Measurements from ENCODE around the gene ACVR2A. TPM values are rescaled to one million over a fixed set of nuclear protein-coding genes. Genes with fewer than 3 reads are reported as not detected.

ACVR2A gene
- total and polyA plus RNA-seq, 5 donors from 2014 or later = 0.87 to 12.4 (median 4.1) TPM

DNA sequence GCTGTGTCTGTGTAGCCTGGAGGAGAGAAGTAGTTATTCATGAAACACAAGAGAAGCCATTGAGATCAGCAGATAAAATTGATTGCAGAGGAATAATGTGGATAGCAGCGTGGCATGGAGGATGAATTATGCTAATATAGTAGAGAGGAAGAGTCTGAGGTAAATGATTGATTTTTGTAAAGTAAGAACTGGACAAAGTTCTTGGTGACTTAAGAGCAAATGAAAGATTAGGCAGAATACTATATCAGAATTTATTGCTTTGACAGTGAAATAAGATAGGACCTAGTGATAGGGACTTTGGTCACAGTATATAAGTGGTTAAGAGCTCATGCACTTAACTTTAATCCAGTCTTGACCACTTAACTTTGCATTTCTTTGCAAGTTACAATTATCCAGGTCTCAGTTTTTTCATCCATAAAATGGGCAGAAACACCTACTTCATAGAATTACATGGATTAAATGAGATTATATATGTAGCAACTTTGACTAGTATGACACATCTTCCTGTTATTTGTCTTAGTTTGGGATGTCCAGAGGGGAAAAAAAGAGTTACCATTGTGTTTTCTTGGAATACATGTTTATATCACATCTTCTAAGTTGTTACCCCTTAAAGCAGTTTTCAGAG is 29.1 kb downstream of the ACVR2A start:
- H3K9me3 ChIP-seq (ENCODE audit: control insufficient read depth in 2 of 2, low read length in 2 of 2) = no peaks in the 10 kb centered on the region
- Mint-ChIP-seq H3K4me3 (no peak overlapping the region), H3K27me3 (peaks cover 5% of the 10 kb centered on the region), H3K36me3 (no peaks in the 10 kb centered on the region), H3K4me1 (peaks cover 0 to 13% (median 3%) of the 10 kb centered on the region in 4 donors), H3K9me3 (peaks cover 0 to 5% (median 0%) of the 10 kb centered on the region in 7 donors), H3K27ac (no peak overlapping the region)
- ATAC-seq (ENCODE audit: low read depth in 2 of 2) (no peak), DNase-seq (no peak)
- H3K36me3 ChIP-seq (ENCODE audit: control insufficient read depth, insufficient read depth, low read length) = no peaks in the 10 kb centered on the region
- H3K27me3 ChIP-seq (ENCODE audit: control insufficient read depth, insufficient read depth, low read length) = no peaks in the 10 kb centered on the region
- H3K4me1 ChIP-seq (ENCODE audit: control insufficient read depth, insufficient read depth, low read length, poor library complexity, severe bottlenecking) = no peaks in the 10 kb centered on the region
- H3K27ac ChIP-seq (ENCODE audit: insufficient read depth, low read length, poor library complexity, severe bottlenecking) = no peak overlapping the region
- H3K4me3 ChIP-seq (ENCODE audit: low read depth, low read length) = no peak overlapping the region

DNA sequence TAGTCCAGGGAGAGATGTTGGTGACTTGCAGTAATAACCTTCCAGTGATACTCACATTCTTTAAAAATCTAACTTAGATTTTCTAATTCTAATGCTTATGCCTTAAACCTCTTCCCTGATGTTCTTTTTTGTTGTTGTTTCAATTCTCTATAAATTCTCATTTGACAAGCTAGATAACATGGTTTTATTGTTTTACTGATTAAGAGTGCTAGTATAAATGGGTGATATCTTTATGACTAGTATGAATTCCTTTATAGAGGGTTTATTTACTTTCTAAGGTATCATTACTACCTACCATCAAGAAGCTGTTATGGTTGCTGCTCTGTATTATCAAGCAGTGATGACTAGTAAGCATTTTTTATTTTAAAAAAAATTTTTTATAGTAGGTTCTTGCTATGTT is 35.0 kb downstream of the ACVR2A start:
- Histone ChIP-seq H3K4me1 (ENCODE audit: control insufficient read depth, insufficient read depth, low read length, poor library complexity, severe bottlenecking) (no peaks in the 10 kb centered on the region), H3K27ac (ENCODE audit: insufficient read depth, low read length, poor library complexity, severe bottlenecking) (no peak overlapping the region), H3K36me3 (ENCODE audit: control insufficient read depth, insufficient read depth, low read length) (no peaks in the 10 kb centered on the region), H3K9me3 (ENCODE audit: control insufficient read depth in 2 of 2, low read length in 2 of 2) (no peaks in the 10 kb centered on the region), H3K27me3 (ENCODE audit: control insufficient read depth, insufficient read depth, low read length) (no peaks in the 10 kb centered on the region), H3K4me3 (ENCODE audit: low read depth, low read length) (no peak overlapping the region)
- no peak for ATAC-seq (ENCODE audit: low read depth in 2 of 2)
- peaks cover 3% of the 10 kb centered on the region for H3K27me3 Mint-ChIP-seq
- H3K4me1 Mint-ChIP-seq = peaks cover 8 to 17% (median 10%) of the 10 kb centered on the region in 4 donors
- no peaks in the 10 kb centered on the region for H3K9me3 Mint-ChIP-seq
- DNase-seq = no peak
- no peaks in the 10 kb centered on the region for H3K36me3 Mint-ChIP-seq
- H3K27ac Mint-ChIP-seq = no peak overlapping the region
- no peak overlapping the region for H3K4me3 Mint-ChIP-seq

DNA sequence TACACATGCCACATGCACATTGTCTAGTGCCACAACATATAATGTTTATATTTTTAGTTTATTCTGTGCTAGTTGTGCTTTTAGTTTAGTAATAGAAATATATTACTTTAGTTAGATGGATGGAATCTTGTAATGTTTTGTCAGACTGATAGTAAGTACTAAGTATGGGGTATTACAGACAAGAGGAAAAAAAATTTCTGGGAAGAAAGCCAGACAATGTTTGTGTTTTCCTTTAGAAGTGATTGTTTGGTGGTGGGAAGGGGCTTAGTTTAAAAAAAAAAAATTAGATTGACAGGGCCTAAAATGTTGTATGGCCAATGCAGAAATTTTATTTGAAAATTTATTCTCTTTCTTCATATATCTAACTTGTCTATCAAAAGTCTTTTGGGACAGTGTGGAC is 37.8 kb downstream of the ACVR2A start:
- H3K4me3 ChIP-seq (ENCODE audit: low read depth, low read length) = no peak overlapping the region
- Mint-ChIP-seq H3K27ac (no peak overlapping the region), H3K36me3 (no peaks in the 10 kb centered on the region), H3K4me3 (no peak overlapping the region), H3K9me3 (peaks cover 0 to 1% (median 0%) of the 10 kb centered on the region in 7 donors), H3K4me1 (peaks cover 9 to 18% (median 13%) of the 10 kb centered on the region in 4 donors), H3K27me3 (peaks cover 4% of the 10 kb centered on the region)
- ATAC-seq (ENCODE audit: low read depth in 2 of 2) (no peak), DNase-seq (no peak)
- H3K27ac ChIP-seq (ENCODE audit: insufficient read depth, low read length, poor library complexity, severe bottlenecking) = no peak overlapping the region
- no peaks in the 10 kb centered on the region for H3K27me3 ChIP-seq (ENCODE audit: control insufficient read depth, insufficient read depth, low read length)
- H3K36me3 ChIP-seq (ENCODE audit: control insufficient read depth, insufficient read depth, low read length) = no peaks in the 10 kb centered on the region
- no peaks in the 10 kb centered on the region for H3K4me1 ChIP-seq (ENCODE audit: control insufficient read depth, insufficient read depth, low read length, poor library complexity, severe bottlenecking)
- no peaks in the 10 kb centered on the region for H3K9me3 ChIP-seq (ENCODE audit: control insufficient read depth in 2 of 2, low read length in 2 of 2)

DNA sequence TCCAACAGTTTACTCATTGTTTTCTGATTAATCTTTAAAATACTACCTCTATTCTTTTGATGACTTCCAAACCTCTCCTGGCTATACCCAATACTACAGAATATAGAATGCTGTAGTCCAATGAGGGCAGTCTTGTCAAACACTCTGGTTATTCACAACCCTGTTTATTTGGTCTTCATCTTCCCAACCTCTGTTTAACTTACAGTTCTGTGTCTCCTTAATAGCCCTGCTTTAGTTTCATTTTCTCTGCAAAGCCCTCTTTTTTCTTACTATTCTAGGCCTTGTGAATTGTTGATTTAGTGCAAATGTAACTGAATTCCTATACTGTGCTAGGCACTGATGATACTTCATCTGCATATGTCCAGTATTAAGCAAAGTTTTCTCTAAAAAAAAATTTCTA is 40.0 kb downstream of the ACVR2A start:
- DNase-seq (no peak), ATAC-seq (ENCODE audit: low read depth in 2 of 2) (no peak)
- Histone ChIP-seq H3K4me1 (ENCODE audit: control insufficient read depth, insufficient read depth, low read length, poor library complexity, severe bottlenecking) (no peaks in the 10 kb centered on the region), H3K27me3 (ENCODE audit: control insufficient read depth, insufficient read depth, low read length) (no peaks in the 10 kb centered on the region), H3K9me3 (ENCODE audit: control insufficient read depth in 2 of 2, low read length in 2 of 2) (no peaks in the 10 kb centered on the region), H3K4me3 (ENCODE audit: low read depth, low read length) (no peak overlapping the region), H3K27ac (ENCODE audit: insufficient read depth, low read length, poor library complexity, severe bottlenecking) (no peak overlapping the region), H3K36me3 (ENCODE audit: control insufficient read depth, insufficient read depth, low read length) (no peaks in the 10 kb centered on the region)
- H3K4me1 Mint-ChIP-seq = peaks cover 5 to 18% (median 13%) of the 10 kb centered on the region in 4 donors
- H3K27me3 Mint-ChIP-seq = peaks cover 4% of the 10 kb centered on the region
- peaks cover 0 to 1% (median 0%) of the 10 kb centered on the region in 7 donors for H3K9me3 Mint-ChIP-seq
- no peaks in the 10 kb centered on the region for H3K36me3 Mint-ChIP-seq
- no peak overlapping the region for H3K27ac Mint-ChIP-seq
- H3K4me3 Mint-ChIP-seq = no peak overlapping the region

DNA sequence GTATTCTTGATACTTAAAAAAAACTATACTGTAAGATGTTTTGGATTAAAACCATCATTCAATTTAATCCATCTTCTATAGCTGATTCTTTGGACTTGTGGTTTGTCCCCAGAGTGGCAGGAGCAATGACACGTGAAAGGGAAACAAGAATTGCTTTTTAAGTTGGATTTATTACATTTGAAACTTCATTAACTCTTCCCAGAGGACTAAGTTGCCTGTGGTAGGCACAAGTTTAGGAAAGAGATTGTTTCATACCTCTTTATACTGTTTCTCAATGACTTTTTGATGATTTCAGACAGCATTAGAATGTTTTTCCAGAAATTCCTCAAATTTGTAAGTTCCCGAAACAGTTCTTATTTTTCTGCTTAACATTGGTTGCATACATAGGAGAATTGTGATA is 41.3 kb downstream of the ACVR2A start:
- peaks cover 0 to 1% (median 0%) of the 10 kb centered on the region in 7 donors for H3K9me3 Mint-ChIP-seq
- no peaks in the 10 kb centered on the region for H3K4me1 ChIP-seq (ENCODE audit: control insufficient read depth, insufficient read depth, low read length, poor library complexity, severe bottlenecking)

DNA sequence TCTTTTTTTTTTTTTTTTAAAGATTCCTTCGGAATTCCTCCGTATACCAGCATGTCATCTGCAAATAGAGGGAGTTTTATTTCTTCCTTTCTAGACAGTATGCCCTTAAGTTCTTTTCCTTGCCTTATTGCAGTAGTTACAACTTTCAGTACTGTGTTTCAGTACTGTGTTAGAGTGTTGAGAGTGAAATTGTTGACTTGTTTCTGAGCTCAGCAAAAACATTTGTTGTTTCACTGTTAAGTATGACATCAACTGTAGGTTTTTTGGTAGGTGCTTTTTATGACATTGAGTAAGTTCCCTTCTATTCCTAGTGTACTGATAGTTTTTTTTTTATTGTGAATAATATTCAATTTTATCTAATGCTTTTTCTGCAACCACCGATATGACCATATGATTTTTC is 43.9 kb downstream of the ACVR2A start:
- Mint-ChIP-seq H3K4me1 (peaks cover 5 to 17% (median 9%) of the 10 kb centered on the region in 4 donors), H3K36me3 (no peaks in the 10 kb centered on the region), H3K4me3 (no peak overlapping the region), H3K9me3 (peaks cover 0 to 1% (median 0%) of the 10 kb centered on the region in 7 donors), H3K27ac (no peak overlapping the region), H3K27me3 (peaks cover 4% of the 10 kb centered on the region)
- no peak overlapping the region for H3K4me3 ChIP-seq (ENCODE audit: low read depth, low read length)
- no peak overlapping the region for H3K27ac ChIP-seq (ENCODE audit: insufficient read depth, low read length, poor library complexity, severe bottlenecking)
- no peaks in the 10 kb centered on the region for H3K4me1 ChIP-seq (ENCODE audit: control insufficient read depth, insufficient read depth, low read length, poor library complexity, severe bottlenecking)
- no peaks in the 10 kb centered on the region for H3K36me3 ChIP-seq (ENCODE audit: control insufficient read depth, insufficient read depth, low read length)
- ATAC-seq (ENCODE audit: low read depth in 2 of 2) (no peak), DNase-seq (no peak)
- no peaks in the 10 kb centered on the region for H3K9me3 ChIP-seq (ENCODE audit: control insufficient read depth in 2 of 2, low read length in 2 of 2)
- no peaks in the 10 kb centered on the region for H3K27me3 ChIP-seq (ENCODE audit: control insufficient read depth, insufficient read depth, low read length)

More for the DNA sequence above, 41.3 kb downstream of the ACVR2A start:
- Mint-ChIP-seq H3K27ac (no peak overlapping the region), H3K36me3 (no peaks in the 10 kb centered on the region), H3K4me3 (no peak overlapping the region), H3K4me1 (peaks cover 5 to 17% (median 11%) of the 10 kb centered on the region in 4 donors), H3K27me3 (peaks cover 4% of the 10 kb centered on the region)
- H3K9me3 ChIP-seq (ENCODE audit: control insufficient read depth in 2 of 2, low read length in 2 of 2) = no peaks in the 10 kb centered on the region
- no peak overlapping the region for H3K4me3 ChIP-seq (ENCODE audit: low read depth, low read length)
- no peaks in the 10 kb centered on the region for H3K27me3 ChIP-seq (ENCODE audit: control insufficient read depth, insufficient read depth, low read length)
- DNase-seq (no peak), ATAC-seq (ENCODE audit: low read depth in 2 of 2) (no peak)
- no peaks in the 10 kb centered on the region for H3K36me3 ChIP-seq (ENCODE audit: control insufficient read depth, insufficient read depth, low read length)
- H3K27ac ChIP-seq (ENCODE audit: insufficient read depth, low read length, poor library complexity, severe bottlenecking) = no peak overlapping the region

DNA sequence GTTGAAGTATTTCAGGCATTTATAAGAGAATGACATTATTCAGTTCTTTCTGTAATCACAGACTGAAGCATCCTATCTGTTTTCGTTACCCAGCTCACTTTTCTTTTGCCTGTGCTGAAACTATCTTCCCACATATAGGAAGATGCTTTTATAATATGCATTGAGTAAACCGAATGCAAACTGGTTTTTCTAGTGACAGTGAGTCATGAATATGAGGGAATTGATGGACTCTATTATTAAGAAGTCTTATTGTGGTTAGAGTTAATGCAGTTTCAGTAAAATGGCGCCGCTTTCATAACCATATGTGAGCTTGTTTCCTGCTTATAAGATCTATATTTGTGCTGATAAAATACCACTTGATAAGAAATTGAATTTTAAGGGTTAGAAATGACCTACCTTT is 59.2 kb downstream of the ACVR2A start:
- Mint-ChIP-seq H3K27me3 (peaks cover 6% of the 10 kb centered on the region), H3K9me3 (no peaks in the 10 kb centered on the region), H3K27ac (no peak overlapping the region), H3K4me3 (no peak overlapping the region), H3K4me1 (no peaks in the 10 kb centered on the region), H3K36me3 (no peaks in the 10 kb centered on the region)
- Histone ChIP-seq H3K36me3 (ENCODE audit: control insufficient read depth, insufficient read depth, low read length) (no peaks in the 10 kb centered on the region), H3K9me3 (ENCODE audit: control insufficient read depth in 2 of 2, low read length in 2 of 2) (no peaks in the 10 kb centered on the region), H3K4me3 (ENCODE audit: low read depth, low read length) (no peak overlapping the region), H3K4me1 (ENCODE audit: control insufficient read depth, insufficient read depth, low read length, poor library complexity, severe bottlenecking) (no peaks in the 10 kb centered on the region), H3K27ac (ENCODE audit: insufficient read depth, low read length, poor library complexity, severe bottlenecking) (no peak overlapping the region), H3K27me3 (ENCODE audit: control insufficient read depth, insufficient read depth, low read length) (no peaks in the 10 kb centered on the region)
- no peak for ATAC-seq (ENCODE audit: low read depth in 2 of 2)
- no peak for DNase-seq

DNA sequence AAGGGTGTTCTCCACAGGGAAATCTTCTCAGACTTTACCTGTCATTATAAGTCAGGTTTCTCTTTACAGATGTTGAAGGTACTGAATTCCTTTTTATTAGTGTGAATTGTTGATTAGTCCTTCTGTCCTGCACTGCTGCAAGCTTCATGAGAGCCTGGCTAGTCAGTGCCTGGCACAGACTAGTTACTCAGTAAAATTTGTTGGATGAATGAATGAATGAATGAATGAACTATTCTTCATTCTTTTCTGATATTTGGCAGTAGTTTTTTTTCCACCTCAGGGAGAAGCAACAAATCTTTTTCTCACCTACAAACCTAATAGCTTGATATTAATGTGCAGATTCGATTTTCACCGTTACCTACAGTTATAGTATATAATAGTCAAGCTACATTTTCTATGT is 64.3 kb downstream of the ACVR2A start:
- H3K27ac ChIP-seq (ENCODE audit: insufficient read depth, low read length, poor library complexity, severe bottlenecking) = no peak overlapping the region
- H3K27me3 Mint-ChIP-seq = no peaks in the 10 kb centered on the region
- H3K9me3 Mint-ChIP-seq = no peaks in the 10 kb centered on the region
- no peak overlapping the region for H3K4me3 ChIP-seq (ENCODE audit: low read depth, low read length)
- no peak overlapping the region for H3K27ac Mint-ChIP-seq
- H3K36me3 Mint-ChIP-seq = no peaks in the 10 kb centered on the region
- no peaks in the 10 kb centered on the region for H3K36me3 ChIP-seq (ENCODE audit: control insufficient read depth, insufficient read depth, low read length)
- no peak overlapping the region for H3K4me3 Mint-ChIP-seq
- no peaks in the 10 kb centered on the region for H3K27me3 ChIP-seq (ENCODE audit: control insufficient read depth, insufficient read depth, low read length)
- ATAC-seq (ENCODE audit: low read depth in 2 of 2) = no peak
- no peak for DNase-seq
- no peaks in the 10 kb centered on the region for H3K4me1 Mint-ChIP-seq
- no peaks in the 10 kb centered on the region for H3K4me1 ChIP-seq (ENCODE audit: control insufficient read depth, insufficient read depth, low read length, poor library complexity, severe bottlenecking)
- no peaks in the 10 kb centered on the region for H3K9me3 ChIP-seq (ENCODE audit: control insufficient read depth in 2 of 2, low read length in 2 of 2)

Measured in CD4-positive, CD25-positive, alpha-beta regulatory T cell (primary cell).